Right lobe of liver (tissue), 4 donors: ENCODE data around the gene SPATA2L.

ENCODE experiments used
- CTCF ChIP-seq, 4 donors: fragments of 200-600 bp in 3 of 4; fragments of 450-650 bp in 1 of 4; IDR thresholded peaks; one replicate each; pipeline versions ENCODE4 v1.5.1 to v1.8.0; 2016 to 2022; ENCODE audit warnings: antibody characterized with exemption in 4 of 4, mild to moderate bottlenecking in 2 of 4
- POLR2A ChIP-seq: fragments of 450-650 bp; IDR thresholded peaks from one replicate; pipeline ENCODE4 v1.6.1; 2017; ENCODE audit warnings: antibody characterized with exemption, mild to moderate bottlenecking
- donor health status: DM: no; HTN: no; CAD: no.
- donor health status: DM: no; HTN: no; CAD: no.
- donor health status: DM: no; HTN: yes; CAD: no.

GRCh38 chr16:89678258-89678657 is 23.2 kb downstream of the SPATA2L start:
- TF ChIP-seq CTCF (IDR thresholded peaks at IDR 0.05), result no peak
- no peak for TF ChIP-seq POLR2A
